Dendritic cell treated with granulocyte-macrophage colony-stimulating factor and Interleukin-4, amounts not matched to agents 40 ng/mL and 50 ng/mL, for 4 days (primary cell): ENCODE measurements around the gene KDM4F.

ENCODE experiments used
- H3K27ac Mint-ChIP-seq: one replicate; pipeline ENCODE4 v1.8.0; 2022; ENCODE audit warnings: mild to moderate bottlenecking, mixed read lengths
- H3K27me3 Mint-ChIP-seq: one replicate; pipeline ENCODE4 v1.8.0; 2022; ENCODE audit warnings: mild to moderate bottlenecking, mixed read lengths
- H3K36me3 Mint-ChIP-seq: one replicate; pipeline ENCODE4 v1.8.0; 2022; ENCODE audit warnings: low read depth, mixed read lengths
- H3K4me1 Mint-ChIP-seq: one replicate; pipeline ENCODE4 v1.8.0; 2022; ENCODE audit warnings: low read depth, mixed read lengths
- H3K4me3 Mint-ChIP-seq: one replicate; pipeline ENCODE4 v1.8.0; 2022; ENCODE audit warnings: mild to moderate bottlenecking, moderate library complexity, mixed read lengths
- H3K9me3 Mint-ChIP-seq: one replicate; pipeline ENCODE4 v1.8.0; 2022; ENCODE audit warnings: mixed read lengths
- intact Hi-C: fragments of 100-400 bp; cut with micrococcal nuclease; formaldehyde crosslinking; loops from one replicate; pipeline ENCODE4 v1.15.0; 2022

The KDM4F gene

DNA sequence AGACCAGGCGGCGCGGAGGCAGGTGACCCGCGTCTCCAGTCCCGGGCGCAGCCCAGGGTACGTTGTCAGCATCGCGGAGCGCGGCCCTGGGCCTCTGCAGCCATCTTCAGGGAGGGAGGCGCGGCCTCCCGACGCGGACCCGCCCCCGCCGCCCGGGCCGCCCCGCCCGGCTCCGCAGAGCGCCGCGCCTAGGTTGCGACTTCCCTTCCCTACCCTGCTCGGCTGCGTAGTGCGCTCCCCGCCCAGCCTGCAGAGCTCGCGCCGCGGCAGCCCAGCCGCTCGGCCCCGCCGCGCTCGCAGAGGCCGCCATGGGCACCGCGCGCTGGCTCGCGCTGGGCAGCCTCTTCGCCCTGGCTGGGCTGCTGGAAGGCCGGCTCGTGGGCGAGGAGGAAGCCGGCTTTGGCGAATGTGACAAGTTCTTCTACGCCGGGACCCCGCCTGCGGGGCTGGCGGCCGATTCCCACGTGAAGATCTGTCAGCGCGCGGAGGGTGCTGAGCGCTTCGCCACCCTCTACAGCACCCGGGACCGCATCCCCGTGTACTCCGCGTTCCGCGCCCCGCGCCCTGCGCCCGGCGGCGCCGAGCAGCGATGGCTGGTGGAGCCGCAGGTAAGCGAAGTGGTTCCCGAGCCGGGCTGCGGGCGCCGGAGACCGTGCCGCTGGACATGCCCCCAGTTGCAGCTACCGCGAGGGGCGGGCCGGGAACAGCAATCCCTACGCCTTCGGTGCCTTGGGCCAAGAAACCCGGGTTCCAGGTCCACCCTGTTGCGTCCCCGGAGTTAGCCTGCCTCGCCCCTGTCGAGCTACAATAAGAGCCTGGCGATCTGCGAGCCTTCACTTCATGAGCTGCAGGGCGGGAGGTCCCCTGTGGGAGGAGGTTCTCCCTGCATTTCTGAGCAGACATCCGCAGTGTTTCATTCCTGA, 40.7 kb downstream of the KDM4F start, which contains the start of gene ENDOD1:
Gene ENDOD1 (plus strand): TSS at position 227 of the 923 bp plus-strand sequence. CDS start 82 bp downstream, at position 309.
- H3K4me1 Mint-ChIP-seq = peaks cover 26% of the 10 kb centered on the region
- peaks cover 27% of the 10 kb centered on the region for H3K27me3 Mint-ChIP-seq
- intact Hi-C loops = loop anchor here (2.0 to 5.0 kb wide), 2 partner anchors 21 to 612 kb away; no protein-coding TSS in a partner anchor
- peak within 1 kb of the TSS; percentile 92 for H3K27ac Mint-ChIP-seq
- H3K36me3 Mint-ChIP-seq = no peaks in the 10 kb centered on the region
- no peaks in the 10 kb centered on the region for H3K9me3 Mint-ChIP-seq
- H3K4me3 Mint-ChIP-seq = peak within 1 kb of the TSS; percentile 92

DNA sequence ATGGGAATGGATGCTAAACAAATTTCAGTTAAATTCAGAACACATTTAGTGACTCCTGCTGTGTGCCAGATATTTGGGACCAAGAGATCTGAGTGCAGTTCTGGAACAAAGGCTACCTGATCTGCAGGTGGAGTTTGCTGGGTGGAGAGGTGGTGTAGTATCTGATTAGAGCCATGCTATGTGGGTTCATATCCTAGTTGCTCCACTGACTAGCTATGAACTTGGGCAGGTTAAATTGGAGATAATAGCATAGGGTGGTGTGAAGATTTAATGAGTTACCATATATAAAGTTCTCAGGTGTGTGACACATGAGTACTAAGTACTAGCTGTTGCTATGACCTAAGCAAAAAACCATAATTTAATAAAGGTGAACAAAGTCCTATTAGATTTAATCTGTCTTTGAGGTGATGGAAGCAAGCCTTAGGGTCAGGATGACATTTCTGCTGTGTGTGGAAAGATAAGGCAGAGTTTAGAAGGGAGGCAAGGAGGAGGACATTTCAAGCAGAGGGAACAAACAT, 42.5 kb downstream of the KDM4F start:
- Mint-ChIP-seq H3K27me3 (peaks cover 27% of the 10 kb centered on the region), H3K27ac (no peak overlapping the region), H3K36me3 (no peaks in the 10 kb centered on the region), H3K4me1 (peaks cover 26% of the 10 kb centered on the region), H3K9me3 (no peaks in the 10 kb centered on the region), H3K4me3 (no peak overlapping the region)
- intact Hi-C loops = no loop called here

DNA sequence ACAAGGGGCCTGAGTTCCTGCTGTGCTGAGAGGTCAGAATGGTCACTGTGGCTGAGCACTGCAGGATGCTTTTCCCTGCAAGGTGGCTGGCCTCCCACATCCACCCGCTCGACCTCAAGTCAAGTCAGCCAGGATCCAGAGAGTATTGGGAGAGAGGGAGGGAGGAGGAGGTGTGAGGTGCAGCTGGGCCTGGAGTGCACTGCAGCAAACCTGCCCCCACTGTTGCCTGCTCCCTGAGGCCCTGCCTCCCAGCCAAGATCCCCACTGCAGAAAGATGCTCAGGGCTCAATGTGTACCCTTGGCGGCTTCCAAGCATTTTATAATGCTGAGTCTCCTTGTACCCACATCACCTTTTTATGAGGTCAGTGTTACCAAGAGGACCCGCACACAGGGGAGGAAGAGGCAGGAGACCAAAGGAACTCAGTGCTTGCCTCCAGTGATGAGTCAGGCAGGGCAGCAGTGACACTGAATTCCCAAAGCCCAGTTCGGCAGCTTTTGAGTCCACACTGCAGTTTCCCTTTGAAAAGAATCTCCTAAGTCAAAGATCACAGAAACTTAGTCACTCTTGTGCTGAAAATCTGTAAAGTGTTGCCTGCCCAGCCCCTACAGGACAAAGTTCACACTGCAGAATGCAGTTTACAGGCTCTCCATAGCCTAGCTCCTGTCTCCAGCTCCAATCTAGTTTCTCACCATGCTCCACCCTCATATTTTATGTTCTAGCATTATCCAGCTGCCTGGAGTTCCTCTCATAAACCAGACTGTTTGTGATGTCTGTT, 43.5 kb downstream of the KDM4F start:
- intact Hi-C loops = no loop called here
- no peak overlapping the region for H3K27ac Mint-ChIP-seq

DNA sequence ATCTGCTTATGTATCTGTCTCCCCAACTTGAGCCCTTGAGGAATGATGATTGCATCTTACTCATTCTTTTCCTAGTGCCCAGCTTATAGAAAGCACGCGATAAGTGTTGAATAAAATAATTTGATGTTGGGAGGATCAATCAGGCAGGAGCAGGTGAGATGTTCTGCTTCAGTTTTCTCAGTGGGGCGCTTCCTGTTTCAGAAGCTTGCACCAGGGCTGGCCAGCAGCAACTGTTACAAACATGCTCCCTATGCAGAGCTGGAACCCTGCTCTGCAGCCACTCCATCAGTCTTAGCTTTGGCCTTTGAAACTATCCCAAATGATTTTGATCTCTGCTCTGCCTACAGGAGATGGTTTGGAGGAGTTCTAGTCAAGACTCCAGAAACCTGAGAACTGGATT, 44.3 kb downstream of the KDM4F start:
- Mint-ChIP-seq H3K9me3 (no peaks in the 10 kb centered on the region), H3K36me3 (no peaks in the 10 kb centered on the region), H3K4me1 (peaks cover 25% of the 10 kb centered on the region), H3K27ac (no peak overlapping the region), H3K27me3 (peaks cover 27% of the 10 kb centered on the region), H3K4me3 (no peak overlapping the region)
- intact Hi-C loops = no loop called here

More for the DNA sequence above, 43.5 kb downstream of the KDM4F start:
- H3K9me3 Mint-ChIP-seq = no peaks in the 10 kb centered on the region
- H3K4me3 Mint-ChIP-seq = no peak overlapping the region
- peaks cover 27% of the 10 kb centered on the region for H3K27me3 Mint-ChIP-seq
- H3K4me1 Mint-ChIP-seq = peaks cover 26% of the 10 kb centered on the region
- no peaks in the 10 kb centered on the region for H3K36me3 Mint-ChIP-seq

DNA sequence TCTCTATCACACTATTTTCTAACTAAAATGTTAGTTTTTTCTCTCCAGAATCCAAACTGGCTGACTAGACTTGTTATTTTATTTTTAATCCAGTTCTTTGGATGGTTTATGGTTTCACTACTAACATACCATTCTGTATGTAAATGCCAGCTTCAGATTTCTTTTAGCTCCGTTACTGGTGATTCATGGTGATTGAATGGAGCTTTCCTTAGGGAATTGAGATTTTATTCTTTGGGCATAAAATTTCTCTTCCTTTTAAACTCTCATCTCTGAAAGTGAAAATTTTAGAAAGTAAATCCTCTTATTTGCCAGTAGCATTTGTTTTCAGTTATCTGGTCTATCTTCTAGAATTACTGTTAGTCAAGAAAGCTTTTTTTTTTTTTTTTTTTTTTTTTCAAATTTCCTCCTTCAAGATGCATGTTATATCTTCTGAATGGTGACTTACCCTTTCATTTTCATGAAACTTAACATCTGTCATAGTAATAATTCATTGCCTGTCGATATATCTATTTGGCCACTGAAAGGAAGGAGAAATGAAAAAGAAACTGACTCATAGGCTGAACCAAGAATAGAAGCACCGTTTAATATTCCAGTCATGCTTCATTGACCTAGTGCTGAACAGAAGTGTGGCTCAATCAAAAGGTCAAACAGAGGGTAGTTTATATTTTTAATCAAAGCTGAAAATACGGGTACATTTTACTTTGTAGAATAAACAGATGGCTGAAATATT, 46.8 kb downstream of the KDM4F start:
- intact Hi-C loops = no loop called here
- Mint-ChIP-seq H3K27ac (no peak overlapping the region), H3K4me1 (peaks cover 6% of the 10 kb centered on the region)

DNA sequence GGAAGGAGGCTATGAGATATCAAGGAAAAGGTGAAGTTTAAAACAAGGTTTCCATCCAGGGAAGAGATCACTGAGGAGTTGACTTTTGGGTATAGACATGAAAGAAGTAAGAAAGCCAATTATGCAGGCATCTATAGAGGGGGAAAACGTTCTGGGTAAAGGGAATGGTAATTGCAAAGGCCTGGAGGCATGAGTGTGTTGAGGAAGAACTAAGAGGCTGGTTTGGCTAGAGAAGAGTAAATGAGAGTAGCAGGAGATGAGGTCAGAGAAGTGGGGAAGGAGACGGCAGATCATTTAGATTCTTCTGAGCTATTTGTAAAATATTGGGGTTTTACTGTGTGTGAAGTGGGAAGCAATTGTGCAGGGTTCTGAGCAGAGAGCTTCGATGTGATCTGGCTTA, 48.0 kb downstream of the KDM4F start:
- Mint-ChIP-seq H3K27ac (no peak overlapping the region), H3K36me3 (no peaks in the 10 kb centered on the region), H3K4me1 (peaks cover 6% of the 10 kb centered on the region), H3K9me3 (no peaks in the 10 kb centered on the region), H3K4me3 (no peak overlapping the region), H3K27me3 (peaks cover 7% of the 10 kb centered on the region)
- intact Hi-C loops = no loop called here

More for the DNA sequence above, 46.8 kb downstream of the KDM4F start:
- H3K27me3 Mint-ChIP-seq = peaks cover 17% of the 10 kb centered on the region
- no peak overlapping the region for H3K4me3 Mint-ChIP-seq
- no peaks in the 10 kb centered on the region for H3K36me3 Mint-ChIP-seq
- no peaks in the 10 kb centered on the region for H3K9me3 Mint-ChIP-seq

DNA sequence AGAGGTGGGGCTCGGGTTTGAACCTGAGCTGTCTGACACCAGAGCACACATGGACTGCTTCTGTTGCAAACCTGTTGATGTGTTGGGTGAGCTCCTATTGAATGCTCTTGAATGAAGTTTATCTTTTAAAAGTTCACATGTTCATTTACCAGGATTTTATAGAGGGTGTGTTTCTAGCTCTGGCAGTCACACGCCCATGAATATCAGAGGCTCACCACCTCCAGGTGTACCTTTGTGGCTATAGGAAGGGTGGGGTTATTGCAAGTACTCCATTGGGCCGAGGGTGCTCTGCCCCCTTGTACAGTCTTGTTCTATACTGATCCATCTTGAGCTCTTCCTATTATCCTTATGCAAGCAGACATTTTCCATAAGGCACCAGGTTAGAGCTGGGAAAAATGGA, 49.6 kb downstream of the KDM4F start:
- Mint-ChIP-seq H3K4me1 (peaks cover 7% of the 10 kb centered on the region), H3K9me3 (no peaks in the 10 kb centered on the region), H3K27me3 (no peaks in the 10 kb centered on the region), H3K27ac (no peak overlapping the region), H3K4me3 (no peak overlapping the region), H3K36me3 (no peaks in the 10 kb centered on the region)
- intact Hi-C loops = no loop called here

DNA sequence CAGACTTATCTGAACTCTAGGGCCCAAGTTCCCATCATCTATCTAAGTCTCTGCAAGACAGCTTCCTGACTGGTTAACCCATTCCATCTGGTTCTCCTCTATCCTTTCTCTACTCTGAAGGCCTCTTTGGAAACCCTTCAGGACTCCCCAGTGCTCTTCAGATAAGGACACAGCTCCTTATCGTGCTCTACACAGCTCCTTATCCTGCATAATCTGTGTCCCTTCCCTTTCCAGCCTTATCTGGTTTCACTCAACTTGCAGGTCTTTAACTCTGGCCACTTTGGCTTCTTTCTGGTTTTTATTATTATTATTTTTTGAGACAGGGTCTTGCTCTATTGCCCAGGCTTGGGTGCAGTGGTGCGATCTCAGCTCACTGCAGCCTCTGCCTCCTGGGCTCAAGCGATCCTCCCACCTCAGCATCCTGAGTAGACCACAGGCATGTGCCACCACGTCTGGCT, 51.0 kb downstream of the KDM4F start:
- no peaks in the 10 kb centered on the region for H3K27me3 Mint-ChIP-seq
- no peak overlapping the region for H3K27ac Mint-ChIP-seq
- no peaks in the 10 kb centered on the region for H3K9me3 Mint-ChIP-seq
- intact Hi-C loops = no loop called here
- no peak overlapping the region for H3K4me3 Mint-ChIP-seq
- H3K36me3 Mint-ChIP-seq = no peaks in the 10 kb centered on the region
- peaks cover 7% of the 10 kb centered on the region for H3K4me1 Mint-ChIP-seq
